Stomach (tissue), 9 donors: ENCODE results near the gene GLT6D1. TPM values are rescaled to one million over a fixed set of nuclear protein-coding genes. Genes with fewer than 3 reads are reported as not detected.
"Not testable (repeated sequence)": the region's sequence is repeated elsewhere in the genome, so short reads cannot be mapped to it uniquely, and the experiment has no call there.

Source experiments
- DNase-seq, 2 donors: peaks; one replicate each; pipeline versions ENCODE4 v3.0.0 to v3.0.0-alpha.2; 2013 to 2019
- H3K27ac ChIP-seq, 5 donors: fragments of 200-600 bp in 4 of 5; sonication (generic) in 4 of 5; one replicate each; pipeline ENCODE4 v1.5.1; 2013 to 2019; ENCODE audit warnings: mild to moderate bottlenecking in 1 of 5, moderate library complexity in 1 of 5
- H3K27me3 ChIP-seq, 3 donors: fragments of 200-600 bp; sonication (generic); one replicate each; pipeline ENCODE4 v1.5.1; 2017 to 2019; ENCODE audit warnings: mixed run types in 1 of 3
- H3K36me3 ChIP-seq, 4 donors: fragments of 200-600 bp; sonication (generic); 1 replicate in 3 of 4; 2 replicates in 1 of 4; pipeline ENCODE4 v1.5.1; 2016 to 2019
- H3K4me1 ChIP-seq, 4 donors: fragments of 200-600 bp; sonication (generic); one replicate each; pipeline ENCODE4 v1.5.1; 2016 to 2019
- H3K4me3 ChIP-seq, 4 donors: fragments of 200-600 bp; sonication (generic) in 3 of 4; one replicate each; pipeline ENCODE4 v1.5.1; 2016 to 2019; ENCODE audit warnings: mild to moderate bottlenecking in 1 of 4
- H3K9me3 ChIP-seq, 4 donors: fragments of 200-600 bp; sonication (generic); one replicate each; pipeline ENCODE4 v1.5.1; 2016 to 2019
- CTCF ChIP-seq, 7 experiments: fragments of 450-650 bp in 4 of 7; fragments of 200-600 bp in 3 of 7; sonication (generic) in 3 of 7; IDR thresholded peaks; one replicate each; pipeline ENCODE4 v1.5.1; 2016 to 2019; ENCODE audit warnings: antibody characterized with exemption in 7 of 7, control low read depth in 2 of 7, mild to moderate bottlenecking in 1 of 7
- EP300 ChIP-seq: sonication (generic); formaldehyde crosslinking; IDR thresholded peaks from one replicate; pipeline ENCODE4 v1.6.1; 2017; ENCODE audit warnings: antibody characterized with exemption
- POLR2A ChIP-seq, 4 donors: fragments of 450-650 bp; IDR thresholded peaks; one replicate each; pipeline ENCODE4 v1.6.1; 2016; ENCODE audit warnings: antibody characterized with exemption in 4 of 4, control low read depth in 2 of 4, mild to moderate bottlenecking in 1 of 4, moderate library complexity in 1 of 4
- POLR2AphosphoS5 ChIP-seq, 3 donors: sonication (generic); formaldehyde crosslinking; IDR thresholded peaks; one replicate each; pipeline ENCODE4 v1.6.1; 2016; ENCODE audit warnings: antibody characterized with exemption in 3 of 3
- WGBS, 5 donors: extraction: QIAGEN DNeasy Blood & Tissue Kit in 3 of 5; methylation state at CpG; one replicate each; pipeline versions ENCODE4 v1.1.5 to v1.1.7; 2013 to 2018; 5-methylcytosine and 5-hydroxymethylcytosine counted together
- intact Hi-C: fragments of 100-400 bp; cut with DNase I; formaldehyde crosslinking; loops from one replicate; pipeline ENCODE4 v1.15.1; 2023; ENCODE audit warnings: low total_unique reads
- polyA plus RNA-seq, 3 donors: library from polyadenylated mRNA; stranded (reverse); fragments of 200-250 nt; gene quantifications; one replicate each; pipeline ENCODE4 v1.2.3, GENCODE V29; 2013
- total RNA-seq, 5 donors: library from RNA; depleted of rRNA; stranded (reverse); fragments of >200 nt; gene quantifications; one replicate each; pipeline versions ENCODE4 v1.1.0 to v1.2.3, GENCODE V29; 2014 to 2016
- donor health status: healthy with polysubstance abuse.
- donor health status: Bipolar disorder and iron deficiency.
- donor health status: healthy.

The GLT6D1 gene
- total and polyA plus RNA-seq, 8 donors, result not detected

- Histone ChIP-seq H3K9me3 (no peaks in the 10 kb centered on the region), H3K36me3 (no peaks in the 10 kb centered on the region), H3K27me3 (peaks cover 0 to 38% (median 3%) of the 10 kb centered on the region in 3 donors), H3K27ac (no peak overlapping the region), H3K4me1 (no peaks in the 10 kb centered on the region), H3K4me3 (no peak overlapping the region)
- TF ChIP-seq POLR2AphosphoS5 (IDR thresholded peaks at IDR 0.05), result no peak
- TF ChIP-seq EP300, result no peak
- no peak for TF ChIP-seq CTCF (IDR thresholded peaks at IDR 0.05)
- TF ChIP-seq POLR2A (IDR thresholded peaks at IDR 0.05), result no peak
- 78 to 86% (median 81%) methylated on average over 18 to 22 of the region's 22 CpGs for WGBS, 5 donors
- intact Hi-C loops, result no loop called here
- DNase-seq, result no peak
Measured at GRCh38 chr9:135677641-135678168, 38.4 kb upstream of the GLT6D1 start.

GRCh38 chr9:135676891-135677290 lies 37.6 kb upstream of the GLT6D1 start:
- no peaks in the 10 kb centered on the region for H3K4me1 ChIP-seq
- no peak for DNase-seq
- H3K9me3 ChIP-seq, result no peaks in the 10 kb centered on the region
- intact Hi-C loops, result no loop called here
- H3K27ac ChIP-seq, result no peak overlapping the region
- H3K36me3 ChIP-seq, result no peaks in the 10 kb centered on the region
- peaks cover 0 to 37% (median 2%) of the 10 kb centered on the region in 3 donors for H3K27me3 ChIP-seq
- TF ChIP-seq CTCF (IDR thresholded peaks at IDR 0.05), result no peak
- WGBS, 5 donors, result 81 to 87% (median 85%) methylated on average over 10 to 13 of the region's 13 CpGs
- H3K4me3 ChIP-seq, result no peak overlapping the region

- Histone ChIP-seq H3K27me3 (peaks cover 0 to 41% (median 3%) of the 10 kb centered on the region in 3 donors), H3K27ac (no peak overlapping the region), H3K4me3 (no peak overlapping the region), H3K9me3 (no peaks in the 10 kb centered on the region), H3K36me3 (no peaks in the 10 kb centered on the region), H3K4me1 (no peaks in the 10 kb centered on the region)
- intact Hi-C loops, result no loop called here
- 68 to 76% (median 71%) methylated on average over 10 of the region's 10 CpGs for WGBS, 5 donors
- TF ChIP-seq EP300 (no peak), CTCF (IDR thresholded peaks at IDR 0.05) (no peak), POLR2AphosphoS5 (IDR thresholded peaks at IDR 0.05) (no peak), POLR2A (IDR thresholded peaks at IDR 0.05) (no peak)
- DNase-seq, result no peak
Measured at GRCh38 chr9:135674977-135675376, 35.6 kb upstream of the GLT6D1 start.

GRCh38 chr9:135673941-135674340 lies 34.6 kb upstream of the GLT6D1 start:
- WGBS, 5 donors, result 70 to 88% (median 84%) methylated on average over 8 of the region's 8 CpGs
- Histone ChIP-seq H3K4me1 (no peaks in the 10 kb centered on the region), H3K36me3 (no peaks in the 10 kb centered on the region), H3K27me3 (peaks cover 0 to 47% (median 3%) of the 10 kb centered on the region in 3 donors), H3K9me3 (peaks cover 0 to 6% (median 0%) of the 10 kb centered on the region in 4 donors), H3K4me3 (no peak overlapping the region), H3K27ac (no peak overlapping the region)
- TF ChIP-seq EP300 (no peak), POLR2AphosphoS5 (IDR thresholded peaks at IDR 0.05) (no peak), POLR2A (IDR thresholded peaks at IDR 0.05) (no peak), CTCF (IDR thresholded peaks at IDR 0.05) (no peak)
- intact Hi-C loops, result no loop called here
- no peak for DNase-seq

- Histone ChIP-seq H3K9me3 (peaks cover 0 to 13% (median 0%) of the 10 kb centered on the region in 4 donors), H3K27me3 (peaks cover 0 to 38% (median 3%) of the 10 kb centered on the region in 3 donors)
- H3K27ac ChIP-seq, H3K4me1 ChIP-seq, H3K4me3 ChIP-seq, H3K36me3 ChIP-seq, intact Hi-C loops, DNase-seq: not testable (repeated sequence)
- WGBS, 5 donors, result 80 to 89% (median 87%) methylated on average over 7 of the region's 7 CpGs
Measured at GRCh38 chr9:135672786-135673185, 33.4 kb upstream of the GLT6D1 start.
